Activated CD4-positive, alpha-beta T cell treated with anti-CD3 and anti-CD28 coated beads for 36 hours (primary cell): ENCODE results near the gene RHO. TPM values are rescaled to one million over a fixed set of nuclear protein-coding genes. Genes with fewer than 3 reads are reported as not detected.

Experiments
- ATAC-seq: fragments of 200-7000 bp; cut with Tn5 transposase; one replicate; pipeline ENCODE4 v1.10.0; 2021; ENCODE audit warnings: mild to moderate bottlenecking, moderate library complexity
- CTCF ChIA-PET: fragments of 350-600 bp; sonication (Branson Sonifier 250); formaldehyde crosslinking; loops from one replicate; lab custom pipeline; 2021; ENCODE audit warnings: antibody characterized with exemption; lab: Charles Lee
- POLR2A ChIA-PET: fragments of 350-600 bp; sonication (Branson Sonifier 250); formaldehyde crosslinking; loops from one replicate; lab custom pipeline; 2021; ENCODE audit warnings: antibody characterized with exemption, inconsistent platforms; lab: Charles Lee
- DNase-seq: peaks from one replicate; pipeline ENCODE4 v3.0.0-alpha.2; 2020
- H3K27ac Mint-ChIP-seq: one replicate; pipeline ENCODE4 v1.8.0; 2021; ENCODE audit warnings: mixed read lengths
- H3K27me3 Mint-ChIP-seq: one replicate; pipeline ENCODE4 v1.8.0; 2021; ENCODE audit warnings: mixed read lengths
- H3K36me3 Mint-ChIP-seq: one replicate; pipeline ENCODE4 v1.8.0; 2021; ENCODE audit warnings: low read depth, mixed read lengths
- H3K4me1 Mint-ChIP-seq: one replicate; pipeline ENCODE4 v1.8.0; 2021; ENCODE audit warnings: mixed read lengths
- H3K4me3 Mint-ChIP-seq: one replicate; pipeline ENCODE4 v1.8.0; 2021; ENCODE audit warnings: mild to moderate bottlenecking, moderate library complexity, mixed read lengths
- H3K9me3 Mint-ChIP-seq: one replicate; pipeline ENCODE4 v1.8.0; 2021; ENCODE audit warnings: low read depth, mixed read lengths
- intact Hi-C, 2 experiments: fragments of 100-400 bp; cut with DNase I in 1 of 2; cut with micrococcal nuclease in 1 of 2; formaldehyde crosslinking; loops; one replicate each; pipeline versions ENCODE4 v1.14.2 to v1.15.1; 2022 to 2024; cut with DNase I, micrococcal nuclease
- total RNA-seq, 2 experiments: library from RNA; stranded (reverse); gene quantifications; one replicate each; pipeline ENCODE4 v1.2.3, GENCODE V29; 2021

The RHO gene
- total RNA-seq, 2 experiments from 2014 or later: not detected

DNA sequence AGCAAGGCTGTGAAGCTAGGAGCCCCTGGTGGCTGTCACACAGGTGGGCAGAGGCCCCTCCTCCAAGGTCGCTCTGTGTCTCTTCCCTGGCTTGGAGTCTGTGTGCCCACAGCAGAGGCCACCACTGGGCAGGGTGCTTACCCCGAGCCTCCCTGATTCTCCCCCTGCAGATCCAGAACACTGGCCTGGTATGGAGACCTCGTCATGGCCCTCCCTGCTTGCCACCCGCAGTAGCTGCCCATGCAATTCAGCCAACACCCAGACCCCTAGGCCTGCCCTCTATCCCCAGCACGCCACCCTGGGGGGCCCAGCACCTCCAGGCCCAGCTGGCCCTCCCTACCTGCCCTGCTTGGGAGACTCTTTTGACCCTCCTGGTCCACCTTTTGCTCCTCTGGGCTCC lies 5.5 kb upstream of the RHO start:
- intact Hi-C loops: no loop called here
- no peaks in the 10 kb centered on the region for H3K9me3 Mint-ChIP-seq
- H3K27me3 Mint-ChIP-seq: no peaks in the 10 kb centered on the region
- H3K4me1 Mint-ChIP-seq: no peaks in the 10 kb centered on the region
- no peaks in the 10 kb centered on the region for H3K36me3 Mint-ChIP-seq
- H3K4me3 Mint-ChIP-seq: no peak overlapping the region
- no peak for DNase-seq
- ATAC-seq: no peak
- ChIA-PET CTCF (interaction anchor here (0.5 kb wide), 1 partner anchor 198 kb away, joined by 5 read pairs; no protein-coding TSS in a partner anchor), POLR2A (no interaction called here)
- H3K27ac Mint-ChIP-seq: no peak overlapping the region

DNA sequence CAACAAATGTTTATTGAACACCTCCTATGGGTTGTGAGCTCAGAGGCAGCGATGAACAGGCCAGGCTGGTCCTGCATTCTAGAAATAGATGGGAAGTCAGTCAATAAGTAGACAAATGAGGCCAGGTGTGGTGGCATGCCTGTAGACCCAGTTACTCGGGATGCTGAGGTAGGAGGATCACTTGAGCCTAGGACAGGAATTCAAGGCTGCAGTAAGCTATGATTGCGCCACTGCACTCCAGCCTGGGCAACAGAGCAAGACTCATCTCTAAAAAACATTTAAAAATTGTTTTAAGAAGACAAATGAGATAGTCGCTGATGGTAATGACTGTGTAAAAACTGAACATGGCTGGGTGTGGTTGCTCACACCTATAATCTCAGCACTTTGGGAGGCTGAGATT lies 4.4 kb upstream of the RHO start:
- H3K4me3 Mint-ChIP-seq: no peak overlapping the region
- no peak overlapping the region for H3K27ac Mint-ChIP-seq
- H3K36me3 Mint-ChIP-seq: no peaks in the 10 kb centered on the region
- DNase-seq (no peak), ATAC-seq (no peak)
- H3K4me1 Mint-ChIP-seq: no peaks in the 10 kb centered on the region
- ChIA-PET CTCF (no interaction called here), POLR2A (no interaction called here)
- no peaks in the 10 kb centered on the region for H3K27me3 Mint-ChIP-seq
- intact Hi-C loops: no loop called here
- H3K9me3 Mint-ChIP-seq: no peaks in the 10 kb centered on the region

DNA sequence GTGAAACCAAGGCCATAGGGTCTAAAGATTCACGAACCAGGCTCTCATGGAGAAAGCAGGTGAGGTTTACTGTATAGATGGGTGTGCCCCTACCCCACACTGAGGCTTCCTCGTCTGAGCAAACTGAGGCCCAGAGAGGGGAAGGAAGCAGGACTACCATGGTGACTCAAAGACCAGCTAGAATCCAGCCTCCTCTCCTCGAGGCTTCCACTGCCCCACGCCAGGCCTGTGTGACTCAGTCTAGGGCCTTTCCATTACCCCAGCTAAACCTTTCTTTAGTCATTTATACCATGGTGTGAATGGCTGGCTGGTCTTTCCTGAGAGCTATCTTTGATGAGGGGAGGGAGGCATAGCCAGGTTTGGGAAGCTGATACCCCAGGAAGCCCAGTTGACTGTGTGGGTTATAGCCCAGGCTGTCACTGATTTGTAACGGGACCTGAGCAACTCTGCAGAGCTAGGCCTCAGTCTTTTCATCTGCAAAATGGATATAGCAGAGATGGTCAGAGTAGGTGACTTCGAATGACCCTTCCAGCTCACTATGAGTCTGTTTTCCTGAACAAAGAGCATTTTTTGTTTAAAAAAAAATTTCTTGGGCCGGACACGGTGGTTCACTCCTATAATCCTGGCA lies 3.0 kb upstream of the RHO start:
- Mint-ChIP-seq H3K9me3 (no peaks in the 10 kb centered on the region), H3K27ac (no peak overlapping the region), H3K36me3 (no peaks in the 10 kb centered on the region), H3K4me1 (no peaks in the 10 kb centered on the region), H3K4me3 (no peak overlapping the region), H3K27me3 (no peaks in the 10 kb centered on the region)
- ATAC-seq (peak; percentile 89), DNase-seq (peak; percentile 38)
- intact Hi-C loops: no loop called here
- CTCF ChIA-PET: interaction anchor here (0.6 kb wide), 2 partner anchors 26 to 32 kb away, joined by 3 to 5 read pairs; no protein-coding TSS in a partner anchor
- POLR2A ChIA-PET: no interaction called here

DNA sequence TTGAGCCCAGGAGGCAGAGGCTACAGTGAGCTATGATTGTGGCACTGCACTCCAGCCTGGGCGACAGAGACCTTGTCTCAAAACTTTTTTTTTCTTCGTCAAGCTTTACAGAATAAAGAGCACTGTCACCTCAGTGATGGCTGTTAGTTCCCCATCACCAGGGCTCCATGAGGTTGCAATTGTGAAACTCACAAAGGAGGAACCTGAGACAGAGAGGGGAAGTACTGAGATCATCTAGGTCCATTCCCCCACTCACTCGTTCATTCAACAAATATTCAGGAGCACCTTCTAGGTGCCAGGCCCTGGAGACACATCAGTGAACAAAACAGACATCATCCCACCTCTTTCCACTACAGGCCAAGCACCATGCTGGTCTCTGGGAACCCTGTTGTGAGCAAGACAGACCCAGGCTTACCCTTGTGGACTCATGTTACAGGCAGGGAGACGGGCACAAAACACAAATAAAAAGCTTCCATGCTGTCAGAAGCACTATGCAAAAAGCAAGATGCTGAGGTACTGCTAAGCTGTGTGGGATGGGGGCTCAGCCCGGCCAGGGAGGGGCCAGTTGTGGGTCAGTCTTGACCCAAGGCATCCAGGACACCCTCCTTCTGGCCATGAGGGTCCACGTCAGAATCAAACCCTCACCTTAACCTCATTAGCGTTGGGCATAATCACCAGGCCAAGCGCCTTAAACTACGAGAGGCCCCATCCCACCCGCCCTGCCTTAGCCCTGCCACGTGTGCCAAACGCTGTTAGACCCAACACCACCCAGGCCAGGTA lies 2.1 kb upstream of the RHO start:
- no peaks in the 10 kb centered on the region for H3K36me3 Mint-ChIP-seq
- intact Hi-C loops: no loop called here
- no peak overlapping the region for H3K27ac Mint-ChIP-seq
- no peaks in the 10 kb centered on the region for H3K27me3 Mint-ChIP-seq
- DNase-seq (no peak), ATAC-seq (no peak)
- H3K4me1 Mint-ChIP-seq: no peaks in the 10 kb centered on the region
- no peak overlapping the region for H3K4me3 Mint-ChIP-seq
- H3K9me3 Mint-ChIP-seq: no peaks in the 10 kb centered on the region
- CTCF ChIA-PET: interaction anchor here (0.6 kb wide), 2 partner anchors 25 to 33 kb away, joined by 3 to 5 read pairs; no protein-coding TSS in a partner anchor
- POLR2A ChIA-PET: no interaction called here

DNA sequence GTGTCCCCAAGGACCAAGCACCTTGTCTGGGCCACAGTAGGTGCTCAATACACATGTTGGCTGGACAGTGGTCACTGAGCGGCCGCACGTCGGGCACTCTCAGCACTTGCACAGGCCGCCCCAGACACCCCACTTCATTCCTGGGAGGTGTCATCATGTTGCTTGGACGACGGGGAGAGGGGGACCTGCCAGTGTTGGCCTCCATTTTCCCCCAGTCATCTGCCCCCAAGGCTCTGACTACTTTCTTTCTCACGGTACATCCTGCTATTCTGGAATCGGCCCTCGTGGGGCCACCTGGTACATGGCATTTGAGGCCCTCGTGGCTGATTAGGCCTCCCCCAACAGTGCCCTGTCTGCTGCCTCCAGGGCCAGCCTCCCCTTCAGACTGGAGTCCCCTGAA lies 1.2 kb upstream of the RHO start:
- intact Hi-C loops: no loop called here
- ChIA-PET POLR2A (no interaction called here), CTCF (no interaction called here)

DNA sequence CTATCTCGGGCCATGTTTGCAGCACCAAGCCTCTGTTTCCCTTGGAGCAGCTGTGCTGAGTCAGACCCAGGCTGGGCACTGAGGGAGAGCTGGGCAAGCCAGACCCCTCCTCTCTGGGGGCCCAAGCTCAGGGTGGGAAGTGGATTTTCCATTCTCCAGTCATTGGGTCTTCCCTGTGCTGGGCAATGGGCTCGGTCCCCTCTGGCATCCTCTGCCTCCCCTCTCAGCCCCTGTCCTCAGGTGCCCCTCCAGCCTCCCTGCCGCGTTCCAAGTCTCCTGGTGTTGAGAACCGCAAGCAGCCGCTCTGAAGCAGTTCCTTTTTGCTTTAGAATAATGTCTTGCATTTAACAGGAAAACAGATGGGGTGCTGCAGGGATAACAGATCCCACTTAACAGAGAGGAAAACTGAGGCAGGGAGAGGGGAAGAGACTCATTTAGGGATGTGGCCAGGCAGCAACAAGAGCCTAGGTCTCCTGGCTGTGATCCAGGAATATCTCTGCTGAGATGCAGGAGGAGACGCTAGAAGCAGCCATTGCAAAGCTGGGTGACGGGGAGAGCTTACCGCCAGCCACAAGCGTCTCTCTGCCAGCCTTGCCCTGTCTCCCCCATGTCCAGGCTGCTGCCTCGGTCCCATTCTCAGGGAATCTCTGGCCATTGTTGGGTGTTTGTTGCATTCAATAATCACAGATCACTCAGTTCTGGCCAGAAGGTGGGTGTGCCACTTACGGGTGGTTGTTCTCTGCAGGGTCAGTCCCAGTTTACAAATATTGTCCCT lies 1.2 kb downstream of the RHO start:
- Mint-ChIP-seq H3K4me3 (no peak overlapping the region), H3K9me3 (no peaks in the 10 kb centered on the region), H3K27me3 (no peaks in the 10 kb centered on the region), H3K4me1 (no peaks in the 10 kb centered on the region), H3K36me3 (no peaks in the 10 kb centered on the region), H3K27ac (no peak overlapping the region)
- POLR2A ChIA-PET: no interaction called here
- intact Hi-C loops: no loop called here
- no peak for ATAC-seq
- DNase-seq: no peak
- CTCF ChIA-PET: interaction anchor here (1.0 kb wide), 1 partner anchor 295 kb away, joined by 3 read pairs; no protein-coding TSS in a partner anchor

More for the DNA sequence above, 1.2 kb upstream of the RHO start:
- H3K27me3 Mint-ChIP-seq: no peaks in the 10 kb centered on the region
- no peaks in the 10 kb centered on the region for H3K9me3 Mint-ChIP-seq
- no peak for ATAC-seq
- no peaks in the 10 kb centered on the region for H3K4me1 Mint-ChIP-seq
- no peak overlapping the region for H3K27ac Mint-ChIP-seq
- H3K36me3 Mint-ChIP-seq: no peaks in the 10 kb centered on the region
- DNase-seq: no peak
- H3K4me3 Mint-ChIP-seq: no peak overlapping the region

DNA sequence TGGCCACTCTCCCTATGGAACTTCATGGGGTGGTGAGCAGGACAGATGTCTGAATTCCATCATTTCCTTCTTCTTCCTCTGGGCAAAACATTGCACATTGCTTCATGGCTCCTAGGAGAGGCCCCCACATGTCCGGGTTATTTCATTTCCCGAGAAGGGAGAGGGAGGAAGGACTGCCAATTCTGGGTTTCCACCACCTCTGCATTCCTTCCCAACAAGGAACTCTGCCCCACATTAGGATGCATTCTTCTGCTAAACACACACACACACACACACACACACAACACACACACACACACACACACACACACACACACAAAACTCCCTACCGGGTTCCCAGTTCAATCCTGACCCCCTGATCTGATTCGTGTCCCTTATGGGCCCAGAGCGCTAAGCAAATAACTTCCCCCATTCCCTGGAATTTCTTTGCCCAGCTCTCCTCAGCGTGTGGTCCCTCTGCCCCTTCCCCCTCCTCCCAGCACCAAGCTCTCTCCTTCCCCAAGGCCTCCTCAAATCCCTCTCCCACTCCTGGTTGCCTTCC lies 1.9 kb downstream of the RHO start:
- Mint-ChIP-seq H3K4me1 (no peaks in the 10 kb centered on the region), H3K9me3 (no peaks in the 10 kb centered on the region), H3K4me3 (no peak overlapping the region), H3K36me3 (no peaks in the 10 kb centered on the region), H3K27ac (no peak overlapping the region), H3K27me3 (no peaks in the 10 kb centered on the region)
- POLR2A ChIA-PET: no interaction called here
- no peak for DNase-seq
- CTCF ChIA-PET: interaction anchor here (1.0 kb wide), 1 partner anchor 295 kb away, joined by 3 read pairs; no protein-coding TSS in a partner anchor
- no peak for ATAC-seq
- intact Hi-C loops: no loop called here

DNA sequence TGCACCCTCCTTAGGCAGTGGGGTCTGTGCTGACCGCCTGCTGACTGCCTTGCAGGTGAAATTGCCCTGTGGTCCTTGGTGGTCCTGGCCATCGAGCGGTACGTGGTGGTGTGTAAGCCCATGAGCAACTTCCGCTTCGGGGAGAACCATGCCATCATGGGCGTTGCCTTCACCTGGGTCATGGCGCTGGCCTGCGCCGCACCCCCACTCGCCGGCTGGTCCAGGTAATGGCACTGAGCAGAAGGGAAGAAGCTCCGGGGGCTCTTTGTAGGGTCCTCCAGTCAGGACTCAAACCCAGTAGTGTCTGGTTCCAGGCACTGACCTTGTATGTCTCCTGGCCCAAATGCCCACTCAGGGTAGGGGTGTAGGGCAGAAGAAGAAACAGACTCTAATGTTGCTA lies 2.4 kb downstream of the RHO start:
- intact Hi-C loops: no loop called here
- POLR2A ChIA-PET: no interaction called here
- ATAC-seq: no peak
- H3K27ac Mint-ChIP-seq: no peak overlapping the region
- no peak overlapping the region for H3K4me3 Mint-ChIP-seq
- DNase-seq: no peak
- no peaks in the 10 kb centered on the region for H3K27me3 Mint-ChIP-seq
- H3K4me1 Mint-ChIP-seq: no peaks in the 10 kb centered on the region
- no peaks in the 10 kb centered on the region for H3K9me3 Mint-ChIP-seq
- no peaks in the 10 kb centered on the region for H3K36me3 Mint-ChIP-seq
- CTCF ChIA-PET: no interaction called here

DNA sequence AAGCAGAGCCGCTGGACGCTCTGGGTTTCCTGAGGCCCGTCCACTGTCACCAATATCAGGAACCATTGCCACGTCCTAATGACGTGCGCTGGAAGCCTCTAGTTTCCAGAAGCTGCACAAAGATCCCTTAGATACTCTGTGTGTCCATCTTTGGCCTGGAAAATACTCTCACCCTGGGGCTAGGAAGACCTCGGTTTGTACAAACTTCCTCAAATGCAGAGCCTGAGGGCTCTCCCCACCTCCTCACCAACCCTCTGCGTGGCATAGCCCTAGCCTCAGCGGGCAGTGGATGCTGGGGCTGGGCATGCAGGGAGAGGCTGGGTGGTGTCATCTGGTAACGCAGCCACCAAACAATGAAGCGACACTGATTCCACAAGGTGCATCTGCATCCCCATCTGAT lies 3.3 kb downstream of the RHO start:
- intact Hi-C loops: no loop called here
- no peaks in the 10 kb centered on the region for H3K9me3 Mint-ChIP-seq
- no peak for DNase-seq
- H3K4me3 Mint-ChIP-seq: no peak overlapping the region
- H3K4me1 Mint-ChIP-seq: no peaks in the 10 kb centered on the region
- H3K27me3 Mint-ChIP-seq: no peaks in the 10 kb centered on the region
- CTCF ChIA-PET: no interaction called here
- H3K36me3 Mint-ChIP-seq: no peaks in the 10 kb centered on the region
- ATAC-seq: no peak
- no peak overlapping the region for H3K27ac Mint-ChIP-seq
- POLR2A ChIA-PET: no interaction called here

DNA sequence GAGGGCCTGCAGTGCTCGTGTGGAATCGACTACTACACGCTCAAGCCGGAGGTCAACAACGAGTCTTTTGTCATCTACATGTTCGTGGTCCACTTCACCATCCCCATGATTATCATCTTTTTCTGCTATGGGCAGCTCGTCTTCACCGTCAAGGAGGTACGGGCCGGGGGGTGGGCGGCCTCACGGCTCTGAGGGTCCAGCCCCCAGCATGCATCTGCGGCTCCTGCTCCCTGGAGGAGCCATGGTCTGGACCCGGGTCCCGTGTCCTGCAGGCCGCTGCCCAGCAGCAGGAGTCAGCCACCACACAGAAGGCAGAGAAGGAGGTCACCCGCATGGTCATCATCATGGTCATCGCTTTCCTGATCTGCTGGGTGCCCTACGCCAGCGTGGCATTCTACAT lies 3.8 kb downstream of the RHO start:
- intact Hi-C loops: no loop called here
- CTCF ChIA-PET: no interaction called here

DNA sequence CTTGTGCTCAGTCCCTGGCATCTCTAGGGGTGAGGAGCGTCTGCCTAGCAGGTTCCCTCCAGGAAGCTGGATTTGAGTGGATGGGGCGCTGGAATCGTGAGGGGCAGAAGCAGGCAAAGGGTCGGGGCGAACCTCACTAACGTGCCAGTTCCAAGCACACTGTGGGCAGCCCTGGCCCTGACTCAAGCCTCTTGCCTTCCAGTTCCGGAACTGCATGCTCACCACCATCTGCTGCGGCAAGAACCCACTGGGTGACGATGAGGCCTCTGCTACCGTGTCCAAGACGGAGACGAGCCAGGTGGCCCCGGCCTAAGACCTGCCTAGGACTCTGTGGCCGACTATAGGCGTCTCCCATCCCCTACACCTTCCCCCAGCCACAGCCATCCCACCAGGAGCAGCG lies 5.0 kb downstream of the RHO start:
- no peak for DNase-seq
- Mint-ChIP-seq H3K27ac (no peak overlapping the region), H3K4me3 (no peak overlapping the region), H3K9me3 (no peaks in the 10 kb centered on the region), H3K4me1 (no peaks in the 10 kb centered on the region), H3K36me3 (no peaks in the 10 kb centered on the region), H3K27me3 (no peaks in the 10 kb centered on the region)
- POLR2A ChIA-PET: no interaction called here
- CTCF ChIA-PET: no interaction called here
- intact Hi-C loops: no loop called here
- ATAC-seq: no peak

More for the DNA sequence above, 3.8 kb downstream of the RHO start:
- POLR2A ChIA-PET: no interaction called here
- Mint-ChIP-seq H3K27me3 (no peaks in the 10 kb centered on the region), H3K36me3 (no peaks in the 10 kb centered on the region), H3K4me1 (no peaks in the 10 kb centered on the region), H3K4me3 (no peak overlapping the region), H3K9me3 (no peaks in the 10 kb centered on the region), H3K27ac (no peak overlapping the region)
- DNase-seq: no peak
- ATAC-seq: no peak
